Gastrocnemius medialis (tissue), 4 donors: ENCODE results near the gene KIF12. TPM values are rescaled to one million over a fixed set of nuclear protein-coding genes. Genes with fewer than 3 reads are reported as not detected.

ENCODE experiments used
- ATAC-seq, 2 donors: fragments of 150-250 bp; one replicate each; pipeline ENCODE4 v1.9.1; 2016
- DNase-seq, 2 donors: peaks; one replicate each; pipeline ENCODE4 v3.0.0-alpha.2; 2019
- H3K27ac ChIP-seq, 4 donors: fragments of 200-600 bp; sonication (generic); 1 replicate in 1 of 4; 2 replicates in 3 of 4; pipeline ENCODE4 v1.5.1; 2016 to 2018; ENCODE audit warnings: mild to moderate bottlenecking in 2 of 4, moderate library complexity in 1 of 4
- H3K27me3 ChIP-seq, 3 donors: fragments of 200-600 bp; sonication (generic) in 2 of 3; 1 replicate in 1 of 3; 2 replicates in 2 of 3; pipeline versions ENCODE4 v1.5.1 to v1.6.0; 2016 to 2019; ENCODE audit warnings: mild to moderate bottlenecking in 1 of 3, moderate library complexity in 1 of 3
- H3K36me3 ChIP-seq, 2 donors: fragments of 200-600 bp; sonication (generic) in 1 of 2; one replicate each; pipeline ENCODE4 v1.5.1; 2017 to 2018
- H3K4me1 ChIP-seq, 2 donors: fragments of 200-600 bp; sonication (generic) in 1 of 2; one replicate each; pipeline ENCODE4 v1.5.1; 2016 to 2017; ENCODE audit warnings: mild to moderate bottlenecking in 2 of 2
- H3K4me3 ChIP-seq, 4 donors: fragments of 200-600 bp; sonication (generic) in 3 of 4; 1 replicate in 1 of 4; 2 replicates in 3 of 4; pipeline ENCODE4 v1.5.1; 2016 to 2019; ENCODE audit warnings: mild to moderate bottlenecking in 2 of 4
- H3K9me3 ChIP-seq, 3 donors: fragments of 200-600 bp; sonication (generic) in 2 of 3; 1 replicate in 1 of 3; 2 replicates in 2 of 3; pipeline ENCODE4 v1.5.1; 2016 to 2019
- CTCF ChIP-seq, 5 experiments: fragments of 450-650 bp in 3 of 5; fragments of 200-600 bp in 2 of 5; sonication (generic) in 2 of 5; IDR thresholded peaks in 4 of 5; conservative IDR thresholded peaks in 1 of 5; 1 replicate in 4 of 5; 2 replicates in 1 of 5; pipeline ENCODE4 v1.5.1; 2016 to 2019; ENCODE audit warnings: antibody characterized with exemption in 5 of 5, mild to moderate bottlenecking in 3 of 5, moderate library complexity in 3 of 5
- POLR2A ChIP-seq, 2 donors: fragments of 450-650 bp; IDR thresholded peaks; one replicate each; pipeline ENCODE4 v1.6.1; 2017; ENCODE audit warnings: antibody characterized with exemption in 2 of 2, mild to moderate bottlenecking in 2 of 2, moderate library complexity in 2 of 2
- in situ Hi-C, 4 donors: fragments of 200-750 bp; cut with MboI; loops; one replicate each; pipeline versions ENCODE4 v1.15.0 to v1.8.0; 2017; ENCODE audit warnings: low sequenced_read_pairs in 4 of 4
- intact Hi-C: fragments of 100-400 bp; cut with DNase I; formaldehyde crosslinking; loops from one replicate; pipeline ENCODE4 v1.15.1; 2023; ENCODE audit warnings: low total_unique reads
- total RNA-seq, 4 donors: library from RNA; depleted of rRNA; stranded (reverse); fragments of >200 nt; gene quantifications; one replicate each; pipeline versions ENCODE4 v1.1.0 to v1.2.3, GENCODE V29; 2016

The KIF12 gene
- total RNA-seq, 4 donors from 2014 or later = not detected

- Histone ChIP-seq H3K36me3 (no peaks in the 10 kb centered on the region), H3K27me3 (no peaks in the 10 kb centered on the region), H3K4me3 (no peak overlapping the region), H3K9me3 (no peaks in the 10 kb centered on the region), H3K4me1 (peaks cover 0 to 2% of the 10 kb centered on the region in 2 donors), H3K27ac (no peak overlapping the region)
- DNase-seq (no peak), ATAC-seq (no peak)
- in situ Hi-C loops (no loop called here), intact Hi-C loops (no loop called here)
- no peak for TF ChIP-seq CTCF (IDR thresholded peaks at IDR 0.05 in 4 of 5, conservative IDR thresholded peaks at IDR 0.05 in 1 of 5)
- TF ChIP-seq POLR2A (IDR thresholded peaks at IDR 0.05) = no peak
Observed at GRCh38 chr9:114054191-114054690, 44.9 kb downstream of the KIF12 start.

GRCh38 chr9:114053246-114054005 lies 45.7 kb downstream of the KIF12 start:
- in situ Hi-C loops (no loop called here), intact Hi-C loops (no loop called here)
- no peak for DNase-seq
- TF ChIP-seq POLR2A (IDR thresholded peaks at IDR 0.05) (no peak), CTCF (IDR thresholded peaks at IDR 0.05 in 4 of 5, conservative IDR thresholded peaks at IDR 0.05 in 1 of 5) (no peak)
- no peaks in the 10 kb centered on the region for H3K4me1 ChIP-seq
- ATAC-seq = no peak
- no peaks in the 10 kb centered on the region for H3K9me3 ChIP-seq
- no peak overlapping the region for H3K27ac ChIP-seq
- no peak overlapping the region for H3K4me3 ChIP-seq
- no peaks in the 10 kb centered on the region for H3K36me3 ChIP-seq
- H3K27me3 ChIP-seq = no peaks in the 10 kb centered on the region

- no peaks in the 10 kb centered on the region for H3K4me1 ChIP-seq
- ATAC-seq (no peak), DNase-seq (no peak)
- no peaks in the 10 kb centered on the region for H3K36me3 ChIP-seq
- no peaks in the 10 kb centered on the region for H3K9me3 ChIP-seq
- no peaks in the 10 kb centered on the region for H3K27me3 ChIP-seq
- no peak overlapping the region for H3K4me3 ChIP-seq
- no peak overlapping the region for H3K27ac ChIP-seq
- intact Hi-C loops (no loop called here), in situ Hi-C loops (no loop called here)
- TF ChIP-seq CTCF (IDR thresholded peaks at IDR 0.05 in 4 of 5, conservative IDR thresholded peaks at IDR 0.05 in 1 of 5) (no peak), POLR2A (IDR thresholded peaks at IDR 0.05) (no peak)
Observed at GRCh38 chr9:114051706-114052105, 47.4 kb downstream of the KIF12 start.

- in situ Hi-C loops (no loop called here), intact Hi-C loops (no loop called here)
- Histone ChIP-seq H3K4me1 (no peaks in the 10 kb centered on the region), H3K27ac (no peak overlapping the region), H3K27me3 (no peaks in the 10 kb centered on the region), H3K4me3 (no peak overlapping the region), H3K9me3 (no peaks in the 10 kb centered on the region), H3K36me3 (no peaks in the 10 kb centered on the region)
- no peak for TF ChIP-seq POLR2A (IDR thresholded peaks at IDR 0.05)
- no peak for TF ChIP-seq CTCF (IDR thresholded peaks at IDR 0.05 in 4 of 5, conservative IDR thresholded peaks at IDR 0.05 in 1 of 5)
- ATAC-seq (no peak), DNase-seq (no peak)
Observed at GRCh38 chr9:114051281-114051680, 47.8 kb downstream of the KIF12 start.
